Glutamatergic neuron (in vitro differentiated cells): ENCODE data around the gene GAA. TPM values are rescaled to one million over a fixed set of nuclear protein-coding genes. Genes with fewer than 3 reads are reported as not detected.

ENCODE experiments used
- DNase-seq: peaks from one replicate; pipeline ENCODE4 v3.0.0; 2022
- H3K27ac Mint-ChIP-seq: one replicate; pipeline ENCODE4 v1.8.0; 2020; ENCODE audit warnings: mild to moderate bottlenecking, mixed read lengths, inconsistent platforms; ENCODE audit not compliant: unreplicated experiment
- H3K27me3 Mint-ChIP-seq: one replicate; pipeline ENCODE4 v1.8.0; 2020; ENCODE audit warnings: mild to moderate bottlenecking, moderate library complexity, mixed read lengths, inconsistent platforms; ENCODE audit not compliant: unreplicated experiment
- H3K36me3 Mint-ChIP-seq: one replicate; pipeline ENCODE4 v1.8.0; 2020; ENCODE audit warnings: mild to moderate bottlenecking, mixed read lengths, inconsistent platforms; ENCODE audit not compliant: unreplicated experiment
- H3K4me1 Mint-ChIP-seq: one replicate; pipeline ENCODE4 v1.8.0; 2020; ENCODE audit warnings: mild to moderate bottlenecking, low read depth, mixed read lengths, inconsistent platforms; ENCODE audit not compliant: unreplicated experiment
- H3K4me3 Mint-ChIP-seq: one replicate; pipeline ENCODE4 v1.8.0; 2020; ENCODE audit warnings: mild to moderate bottlenecking, mixed read lengths, inconsistent platforms; ENCODE audit not compliant: unreplicated experiment
- H3K9me3 Mint-ChIP-seq: one replicate; pipeline ENCODE4 v1.8.0; 2020; ENCODE audit warnings: mild to moderate bottlenecking, moderate library complexity, mixed read lengths, inconsistent platforms; ENCODE audit not compliant: unreplicated experiment
- CTCF ChIP-seq: fragments of 200-600 bp; sonication (generic); IDR thresholded peaks from one replicate; pipeline ENCODE4 v1.5.0; 2021; ENCODE audit not compliant: partially characterized antibody, unreplicated experiment
- total RNA-seq: library from RNA; stranded (reverse); fragmentation: NEBNext Ultra II Directional; extraction: Animal tissue kit (Norgen Biotek cat#: 25700); gene quantifications from one replicate; pipeline ENCODE4 v1.2.1, GENCODE V29; 2021; ENCODE audit not compliant: unreplicated experiment

GAA gene
- total RNA-seq, 1 donor from 2014 or later = 384 TPM

GRCh38 chr17:80119839-80120238 lies 18.5 kb downstream of the GAA start:
- no peak for TF ChIP-seq CTCF
- peaks cover 12% of the 10 kb centered on the region for H3K27me3 Mint-ChIP-seq
- H3K27ac Mint-ChIP-seq = peak overlapping the region; percentile 98
- no peak for DNase-seq
- peaks cover 30% of the 10 kb centered on the region for H3K4me1 Mint-ChIP-seq
- peaks cover 18% of the 10 kb centered on the region for H3K36me3 Mint-ChIP-seq
- H3K4me3 Mint-ChIP-seq = peak overlapping the region; percentile 61
- H3K9me3 Mint-ChIP-seq = peaks cover 33% of the 10 kb centered on the region

- H3K9me3 Mint-ChIP-seq = peaks cover 14% of the 10 kb centered on the region
- peaks cover 8% of the 10 kb centered on the region for H3K27me3 Mint-ChIP-seq
- no peak overlapping the region for H3K27ac Mint-ChIP-seq
- no peaks in the 10 kb centered on the region for H3K36me3 Mint-ChIP-seq
- H3K4me3 Mint-ChIP-seq = no peak overlapping the region
- H3K4me1 Mint-ChIP-seq = peaks cover 24% of the 10 kb centered on the region
- DNase-seq = no peak
- TF ChIP-seq CTCF = no peak
These were observed 20.7 kb downstream of the GAA start for GRCh38 chr17:80122026-80122575.

- no peak overlapping the region for H3K27ac Mint-ChIP-seq
- no peak for DNase-seq
- peaks cover 21% of the 10 kb centered on the region for H3K4me1 Mint-ChIP-seq
- H3K36me3 Mint-ChIP-seq = no peaks in the 10 kb centered on the region
- H3K27me3 Mint-ChIP-seq = peaks cover 8% of the 10 kb centered on the region
- no peak overlapping the region for H3K4me3 Mint-ChIP-seq
- TF ChIP-seq CTCF = no peak
- H3K9me3 Mint-ChIP-seq = peaks cover 12% of the 10 kb centered on the region
These were observed 21.6 kb downstream of the GAA start for GRCh38 chr17:80122926-80123505.

- peaks cover 10% of the 10 kb centered on the region for H3K9me3 Mint-ChIP-seq
- peaks cover 20% of the 10 kb centered on the region for H3K4me1 Mint-ChIP-seq
- TF ChIP-seq CTCF = no peak
- H3K36me3 Mint-ChIP-seq = no peaks in the 10 kb centered on the region
- peak overlapping the region; percentile 50 for H3K4me3 Mint-ChIP-seq
- DNase-seq = no peak
- peak overlapping the region; percentile 89 for H3K27ac Mint-ChIP-seq
- peaks cover 6% of the 10 kb centered on the region for H3K27me3 Mint-ChIP-seq
These were observed 22.4 kb downstream of the GAA start for GRCh38 chr17:80123791-80124190.

- no peak overlapping the region for H3K4me3 Mint-ChIP-seq
- peak; percentile 57 for TF ChIP-seq CTCF
- peaks cover 21% of the 10 kb centered on the region for H3K4me1 Mint-ChIP-seq
- H3K36me3 Mint-ChIP-seq = no peaks in the 10 kb centered on the region
- peak; percentile 67 for DNase-seq
- peaks cover 4% of the 10 kb centered on the region for H3K9me3 Mint-ChIP-seq
- H3K27ac Mint-ChIP-seq = peak overlapping the region; percentile 89
- H3K27me3 Mint-ChIP-seq = peaks cover 1% of the 10 kb centered on the region
These were observed 23.1 kb downstream of the GAA start for GRCh38 chr17:80124351-80124981.
